Loucy (cell line): Measurements from ENCODE around the gene FZR1.

ENCODE experiments used
- CTCF ChIP-seq: fragments of 200-600 bp; sonication (generic); conservative IDR thresholded peaks from 2 replicates; pipeline ENCODE4 v1.5.1; 2014; ENCODE audit warnings: mild to moderate bottlenecking, antibody characterized with exemption, low read length
- EZH2phosphoT487 ChIP-seq: fragments of 200-600 bp; IDR thresholded peaks from 2 replicates; pipeline ENCODE4 v1.6.1; 2018; ENCODE audit warnings: antibody characterized with exemption, mild to moderate bottlenecking, moderate library complexity, borderline replicate concordance

- no peak for TF ChIP-seq CTCF
- TF ChIP-seq EZH2phosphoT487: no peak
These were observed 43.0 kb upstream of the FZR1 start for GRCh38 chr19:3462991-3463713.
